HG02970 (cell line): ENCODE results near the gene RRM2.

Source experiments
- ATAC-seq: cut with Tn5 transposase; IDR thresholded peaks from one replicate; pipeline ENCODE4 v1.9.1; 2021; ENCODE audit warnings: mild to moderate bottlenecking, moderate library complexity, moderate number of reproducible peaks; ENCODE audit not compliant: unreplicated experiment, low FRiP score

RRM2 gene

GRCh38 chr2:10168221-10168620, 45.7 kb downstream of the RRM2 start:
- ATAC-seq: no peak

- no peak for ATAC-seq
Measured at GRCh38 chr2:10169053-10169578, 46.6 kb downstream of the RRM2 start.

GRCh38 chr2:10169581-10169980, 47.0 kb downstream of the RRM2 start:
- no peak for ATAC-seq

GRCh38 chr2:10170256-10170655, 47.7 kb downstream of the RRM2 start:
- no peak for ATAC-seq

- no peak for ATAC-seq
Measured at GRCh38 chr2:10171006-10171800, 48.7 kb downstream of the RRM2 start.

- ATAC-seq: no peak
Measured at GRCh38 chr2:10172033-10172871, 49.7 kb downstream of the RRM2 start.

- ATAC-seq: no peak
Measured at GRCh38 chr2:10173258-10174005, 50.9 kb downstream of the RRM2 start.

- no peak for ATAC-seq
Measured at GRCh38 chr2:10174173-10174572, 51.6 kb downstream of the RRM2 start.

GRCh38 chr2:10175441-10175840, 52.9 kb downstream of the RRM2 start:
- no peak for ATAC-seq

GRCh38 chr2:10178751-10179150, 56.2 kb downstream of the RRM2 start:
- ATAC-seq: no peak

GRCh38 chr2:10179422-10179821, 56.9 kb downstream of the RRM2 start:
- no peak for ATAC-seq

- no peak for ATAC-seq
Measured at GRCh38 chr2:10180229-10180628, 57.7 kb downstream of the RRM2 start.
